HL-60/S4 treated with phorbol 12-myristate 13-acetate at 8.2 ng/mL for 4 days and 3 days (cell line): ENCODE measurements around the gene PTER.

Experiments
- in situ Hi-C: fragments of 300-500 bp; cut with MboI; formaldehyde crosslinking; loops from 2 replicates; pipeline ENCODE4 v1.15.0; 2022; ENCODE audit warnings: low sequenced_read_pairs

Gene PTER

GRCh38 chr10:16436758-16437539, at the start of gene PTER:
Gene PTER (plus strand): TSS chr10:16437010. CDS start chr10:16484385, 47,375 bp downstream.
- in situ Hi-C loops, result no loop called here

GRCh38 chr10:16392531-16393069, 44.2 kb upstream of the PTER start:
- in situ Hi-C loops, result no loop called here

- in situ Hi-C loops, result no loop called here
Measured at GRCh38 chr10:16393271-16393858, 43.4 kb upstream of the PTER start.

GRCh38 chr10:16401416-16401815, 35.4 kb upstream of the PTER start:
- in situ Hi-C loops, result no loop called here

- in situ Hi-C loops, result no loop called here
Measured at GRCh38 chr10:16408379-16408778, 28.4 kb upstream of the PTER start.

GRCh38 chr10:16417341-16417740, 19.5 kb upstream of the PTER start:
- in situ Hi-C loops, result no loop called here

- in situ Hi-C loops, result no loop called here
Measured at GRCh38 chr10:16423599-16423998, 13.2 kb upstream of the PTER start.

GRCh38 chr10:16425449-16425848, 11.4 kb upstream of the PTER start:
- in situ Hi-C loops, result no loop called here

- in situ Hi-C loops, result no loop called here
Measured at GRCh38 chr10:16429539-16429938, 7.3 kb upstream of the PTER start.

GRCh38 chr10:16436367-16436757, 448 bp upstream of the PTER start:
- in situ Hi-C loops, result no loop called here

- in situ Hi-C loops, result no loop called here
Measured at GRCh38 chr10:16437540-16437894, 707 bp downstream of the PTER start.

- in situ Hi-C loops, result no loop called here
Measured at GRCh38 chr10:16439295-16439694, 2.5 kb downstream of the PTER start.

- in situ Hi-C loops, result no loop called here
Measured at GRCh38 chr10:16440396-16441133, 3.8 kb downstream of the PTER start.

GRCh38 chr10:16441173-16441840, 4.5 kb downstream of the PTER start:
- in situ Hi-C loops, result no loop called here

GRCh38 chr10:16442914-16443313, 6.1 kb downstream of the PTER start:
- in situ Hi-C loops, result no loop called here

GRCh38 chr10:16445770-16446469, 9.1 kb downstream of the PTER start:
- in situ Hi-C loops, result no loop called here

- in situ Hi-C loops, result no loop called here
Measured at GRCh38 chr10:16449454-16449853, 12.6 kb downstream of the PTER start.

GRCh38 chr10:16458166-16458955, 21.6 kb downstream of the PTER start:
- in situ Hi-C loops, result no loop called here

GRCh38 chr10:16459423-16459939, 22.7 kb downstream of the PTER start:
- in situ Hi-C loops, result no loop called here

GRCh38 chr10:16466001-16466400, 29.2 kb downstream of the PTER start:
- in situ Hi-C loops, result no loop called here
